Ovary (tissue), 3 donors: ENCODE measurements around the gene CATSPER1.

Experiments used
- CTCF ChIP-seq, 3 donors: fragments of 450-650 bp in 2 of 3; fragments of 200-600 bp in 1 of 3; IDR thresholded peaks; one replicate each; pipeline versions ENCODE4 v1.5.1 to v1.8.0; 2016 to 2022; ENCODE audit warnings: antibody characterized with exemption in 3 of 3, mild to moderate bottlenecking in 1 of 3
- POLR2A ChIP-seq: fragments of 450-650 bp; IDR thresholded peaks from one replicate; pipeline ENCODE4 v1.6.1; 2017; ENCODE audit warnings: antibody characterized with exemption, mild to moderate bottlenecking, moderate library complexity
- donor health status: DM: no; HTN: no; CAD: no.

GRCh38 chr11:66002648-66003225 lies 23.5 kb downstream of the CATSPER1 start:
- TF ChIP-seq CTCF (IDR thresholded peaks at IDR 0.05), result no peak
- no peak for TF ChIP-seq POLR2A
